ENCODE measurements around the gene GABARAP.

GABARAP gene

GRCh38 chr17:7203391-7203790, 38.9 kb downstream of the GABARAP start:
- H3K4me3 ChIP-seq (replicated peaks; ENCODE audit: low read depth, low read length), result no peak overlapping the region
- DNase-seq (ENCODE audit: extremely low read depth, low read depth), result no peak
- TF ChIP-seq CTCF (IDR thresholded peaks at IDR 0.05; ENCODE audit: low read depth, low read length, missing control alignments), result no peak

- no peak for DNase-seq (ENCODE audit: extremely low read depth, low read depth)
- H3K4me3 ChIP-seq (replicated peaks; ENCODE audit: low read depth, low read length), result no peak overlapping the region
- TF ChIP-seq CTCF (IDR thresholded peaks at IDR 0.05; ENCODE audit: low read depth, low read length, missing control alignments), result no peak
These were observed 45.4 kb downstream of the GABARAP start for GRCh38 chr17:7196651-7197401.

GRCh38 chr17:7195971-7196370, 46.3 kb downstream of the GABARAP start:
- no peak overlapping the region for H3K4me3 ChIP-seq (replicated peaks; ENCODE audit: low read depth, low read length)
- no peak for TF ChIP-seq CTCF (IDR thresholded peaks at IDR 0.05; ENCODE audit: low read depth, low read length, missing control alignments)
- no peak for DNase-seq (ENCODE audit: extremely low read depth, low read depth)

- no peak for DNase-seq (ENCODE audit: extremely low read depth, low read depth)
- no peak for TF ChIP-seq CTCF (IDR thresholded peaks at IDR 0.05; ENCODE audit: low read depth, low read length, missing control alignments)
- no peak overlapping the region for H3K4me3 ChIP-seq (replicated peaks; ENCODE audit: low read depth, low read length)
These were observed 49.8 kb downstream of the GABARAP start for GRCh38 chr17:7192271-7192937.

- no peak overlapping the region for H3K4me3 ChIP-seq (replicated peaks; ENCODE audit: low read depth, low read length)
- TF ChIP-seq CTCF (IDR thresholded peaks at IDR 0.05; ENCODE audit: low read depth, low read length, missing control alignments), result no peak
- DNase-seq (ENCODE audit: extremely low read depth, low read depth), result no peak
These were observed 50.5 kb downstream of the GABARAP start for GRCh38 chr17:7191571-7192270.

GRCh38 chr17:7191069-7191468, 51.2 kb downstream of the GABARAP start:
- no peak for DNase-seq (ENCODE audit: extremely low read depth, low read depth)
- H3K4me3 ChIP-seq (replicated peaks; ENCODE audit: low read depth, low read length), result no peak overlapping the region
- TF ChIP-seq CTCF (IDR thresholded peaks at IDR 0.05; ENCODE audit: low read depth, low read length, missing control alignments), result no peak

Measured in HFF-Myc (cell line).